Cardiac fibroblast (primary cell): Measurements from ENCODE around the gene ANKMY1.
"Not testable (repeated sequence)": the region's sequence is repeated elsewhere in the genome, so short reads cannot be mapped to it uniquely, and the experiment has no call there.

Experiments used
- DNase-seq, 2 donors: peaks; one replicate each; pipeline versions ENCODE4 v3.0.0 to v3.0.0-alpha.2; 2010; ENCODE audit warnings: low read depth in 2 of 2
- H3K4me3 ChIP-seq, 2 donors: replicated peaks in 1 of 2; 1 replicate in 1 of 2; 2 replicates in 1 of 2; pipeline ENCODE4 v1.5.1; 2011; ENCODE audit warnings: low read depth in 2 of 2, low read length in 2 of 2, mild to moderate bottlenecking in 2 of 2, moderate library complexity in 1 of 2
- TF ChIP-seq, protein P1 (sequence below): IDR thresholded peaks from one replicate; pipeline ENCODE4 v1.5.1; 2011; ENCODE audit warnings: low read depth, mild to moderate bottlenecking, low read length, inconsistent platforms

Gene ANKMY1

DNA sequence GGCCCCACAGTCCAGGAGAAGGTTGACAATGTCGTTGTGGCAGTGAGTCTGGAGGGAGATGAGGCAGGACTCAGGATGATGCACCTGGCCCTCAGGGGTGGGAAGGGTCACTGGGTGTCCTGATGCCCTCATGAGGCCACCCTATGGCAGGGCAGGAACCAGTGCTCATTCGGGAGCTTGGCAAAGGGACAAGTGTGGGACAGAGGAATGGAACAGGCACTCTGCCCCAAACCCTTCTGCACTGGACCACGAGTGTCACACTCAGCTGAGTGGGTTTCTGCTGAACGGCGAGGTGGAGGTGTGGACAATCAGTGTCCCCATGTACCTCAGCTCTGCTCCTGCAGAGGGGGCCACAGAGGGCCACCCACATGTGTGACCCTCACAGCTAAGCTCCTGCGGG is 32.0 kb downstream of the ANKMY1 start:
- no peak overlapping the region for H3K4me3 ChIP-seq
- TF ChIP-seq, protein P1, sequence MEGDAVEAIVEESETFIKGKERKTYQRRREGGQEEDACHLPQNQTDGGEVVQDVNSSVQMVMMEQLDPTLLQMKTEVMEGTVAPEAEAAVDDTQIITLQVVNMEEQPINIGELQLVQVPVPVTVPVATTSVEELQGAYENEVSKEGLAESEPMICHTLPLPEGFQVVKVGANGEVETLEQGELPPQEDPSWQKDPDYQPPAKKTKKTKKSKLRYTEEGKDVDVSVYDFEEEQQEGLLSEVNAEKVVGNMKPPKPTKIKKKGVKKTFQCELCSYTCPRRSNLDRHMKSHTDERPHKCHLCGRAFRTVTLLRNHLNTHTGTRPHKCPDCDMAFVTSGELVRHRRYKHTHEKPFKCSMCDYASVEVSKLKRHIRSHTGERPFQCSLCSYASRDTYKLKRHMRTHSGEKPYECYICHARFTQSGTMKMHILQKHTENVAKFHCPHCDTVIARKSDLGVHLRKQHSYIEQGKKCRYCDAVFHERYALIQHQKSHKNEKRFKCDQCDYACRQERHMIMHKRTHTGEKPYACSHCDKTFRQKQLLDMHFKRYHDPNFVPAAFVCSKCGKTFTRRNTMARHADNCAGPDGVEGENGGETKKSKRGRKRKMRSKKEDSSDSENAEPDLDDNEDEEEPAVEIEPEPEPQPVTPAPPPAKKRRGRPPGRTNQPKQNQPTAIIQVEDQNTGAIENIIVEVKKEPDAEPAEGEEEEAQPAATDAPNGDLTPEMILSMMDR, result no peak
- DNase-seq, result no peak

- TF ChIP-seq, protein P1, result no peak
- H3K4me3 ChIP-seq, result no peak overlapping the region
These were observed 32.6 kb downstream of the ANKMY1 start for GRCh38 chr2:240524963-240525718.

GRCh38 chr2:240523451-240524281 is 34.1 kb downstream of the ANKMY1 start:
- TF ChIP-seq, protein P1, result no peak
- no peak overlapping the region for H3K4me3 ChIP-seq
- DNase-seq, result no peak

More at GRCh38 chr2:240524963-240525718, 32.6 kb downstream of the ANKMY1 start:
- no peak for DNase-seq

- TF ChIP-seq, protein P1, result no peak
- H3K4me3 ChIP-seq, result no peak overlapping the region
- DNase-seq, result no peak
These were observed 35.4 kb downstream of the ANKMY1 start for GRCh38 chr2:240522406-240522805.

- DNase-seq, result peak in 1 of 2 donors; percentile 5
These were observed 35.9 kb downstream of the ANKMY1 start for GRCh38 chr2:240521885-240522284.

GRCh38 chr2:240520974-240521350 is 36.8 kb downstream of the ANKMY1 start:
- DNase-seq, result no peak
- TF ChIP-seq, protein P1, result no peak
- no peak overlapping the region for H3K4me3 ChIP-seq

More at GRCh38 chr2:240521885-240522284, 35.9 kb downstream of the ANKMY1 start:
- not testable (repeated sequence) for H3K4me3 ChIP-seq

DNA sequence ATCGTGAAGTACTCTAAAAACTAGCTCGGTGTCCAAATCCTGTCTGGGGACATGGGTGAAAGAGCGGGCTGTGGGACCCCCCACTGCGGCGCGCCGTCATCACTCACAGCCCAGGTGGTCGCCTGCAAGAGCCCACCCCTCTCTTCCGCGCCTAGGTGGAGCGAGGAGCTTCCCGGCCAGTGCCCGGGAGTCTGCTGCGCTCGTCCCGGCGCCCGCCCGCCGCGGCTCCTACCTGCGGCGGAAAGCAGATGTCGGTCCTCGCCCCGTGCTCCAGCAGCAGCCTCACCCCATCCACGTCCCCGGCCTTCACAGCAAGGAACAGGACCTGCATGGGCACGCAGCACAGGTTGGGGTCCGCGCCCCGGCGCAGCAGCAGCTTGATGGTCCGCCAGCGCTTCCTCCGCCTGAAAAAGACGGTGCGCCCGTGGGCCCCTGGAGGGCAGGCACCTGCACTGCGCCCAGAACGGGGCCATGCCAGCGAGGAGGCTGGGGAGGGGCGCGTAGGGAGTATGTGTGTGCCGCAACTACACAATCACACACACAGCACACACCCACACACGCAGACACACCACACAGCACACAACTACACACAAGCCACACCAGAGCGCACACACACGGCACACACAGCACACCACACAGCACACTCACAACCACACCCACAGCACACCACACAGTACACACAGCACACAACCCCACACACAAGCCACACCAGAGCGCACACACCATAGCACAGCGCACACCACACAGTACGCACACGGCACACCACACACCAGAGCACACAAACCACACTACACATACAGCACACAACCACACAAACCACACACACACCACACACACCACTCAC is 37.4 kb downstream of the ANKMY1 start:
- TF ChIP-seq, protein P1, result no peak
- DNase-seq, result no peak
- peak overlapping the region in 1 of 2 donors; percentile 7 for H3K4me3 ChIP-seq
